ENCODE measurements around the gene FKBP10. TPM values are rescaled to one million over a fixed set of nuclear protein-coding genes. Genes with fewer than 3 reads are reported as not detected.
"Not testable (repeated sequence)": the region's sequence is repeated elsewhere in the genome, so short reads cannot be mapped to it uniquely, and the experiment has no call there.

The FKBP10 gene
- total RNA-seq, 3 donors from 2014 or later: 0.68 to 1.2 (median 0.76) TPM

GRCh38 chr17:41811549-41812380 lies 1.0 kb upstream of the FKBP10 start, which contains the start of gene P3H4:
P3H4 (minus strand) TSS chr17:41811949; CDS start chr17:41811915, 34 bp downstream.
- Mint-ChIP-seq H3K4me1 (ENCODE audit: low read depth) (peaks cover 23% of the 10 kb centered on the region), H3K36me3 (ENCODE audit: insufficient read depth) (no peaks in the 10 kb centered on the region), H3K4me3 (peak within 1 kb of the TSS; percentile 81), H3K27me3 (ENCODE audit: low read depth) (peaks cover 2% of the 10 kb centered on the region), H3K9me3 (no peaks in the 10 kb centered on the region)
- DNase-seq (peak; percentile 64), ATAC-seq (peak; percentile 90 to 92)

- no peaks in the 10 kb centered on the region for H3K9me3 Mint-ChIP-seq
- no peak for DNase-seq
- peak overlapping the region; percentile 0 for H3K4me3 Mint-ChIP-seq
- H3K27me3 Mint-ChIP-seq (ENCODE audit: low read depth): peaks cover 2% of the 10 kb centered on the region
- peaks cover 23% of the 10 kb centered on the region for H3K4me1 Mint-ChIP-seq (ENCODE audit: low read depth)
- ATAC-seq: no peak
- H3K36me3 Mint-ChIP-seq (ENCODE audit: insufficient read depth): no peaks in the 10 kb centered on the region
Measured at GRCh38 chr17:41813152-41813680, 412 bp downstream of the FKBP10 start.

- DNase-seq (no peak), ATAC-seq (no peak)
- Mint-ChIP-seq H3K4me3 (no peak overlapping the region), H3K27me3 (ENCODE audit: low read depth) (peaks cover 2% of the 10 kb centered on the region), H3K4me1 (ENCODE audit: low read depth) (peaks cover 23% of the 10 kb centered on the region), H3K9me3 (no peaks in the 10 kb centered on the region), H3K36me3 (ENCODE audit: insufficient read depth) (no peaks in the 10 kb centered on the region)
Measured at GRCh38 chr17:41813699-41814124, 908 bp downstream of the FKBP10 start.

- Mint-ChIP-seq H3K4me1 (ENCODE audit: low read depth) (peaks cover 23% of the 10 kb centered on the region), H3K4me3 (no peak overlapping the region), H3K36me3 (ENCODE audit: insufficient read depth) (no peaks in the 10 kb centered on the region), H3K27me3 (ENCODE audit: low read depth) (peaks cover 2% of the 10 kb centered on the region), H3K9me3 (no peaks in the 10 kb centered on the region)
- DNase-seq (no peak), ATAC-seq (no peak)
Measured at GRCh38 chr17:41814195-41814594, 1.4 kb downstream of the FKBP10 start.

- Mint-ChIP-seq H3K27me3 (ENCODE audit: low read depth) (peaks cover 2% of the 10 kb centered on the region), H3K9me3 (no peaks in the 10 kb centered on the region), H3K4me3 (no peak overlapping the region), H3K4me1 (ENCODE audit: low read depth) (peaks cover 8% of the 10 kb centered on the region), H3K36me3 (ENCODE audit: insufficient read depth) (no peaks in the 10 kb centered on the region)
- DNase-seq: no peak
- ATAC-seq: no peak
Measured at GRCh38 chr17:41816637-41817320, 4.0 kb downstream of the FKBP10 start.

GRCh38 chr17:41818024-41818423 lies 5.2 kb downstream of the FKBP10 start:
- ATAC-seq (no peak), DNase-seq (no peak)
- Mint-ChIP-seq H3K9me3 (no peaks in the 10 kb centered on the region), H3K36me3 (ENCODE audit: insufficient read depth) (no peaks in the 10 kb centered on the region), H3K27me3 (ENCODE audit: low read depth) (peaks cover 2% of the 10 kb centered on the region), H3K4me3 (no peak overlapping the region), H3K4me1 (ENCODE audit: low read depth) (peaks cover 2% of the 10 kb centered on the region)

GRCh38 chr17:41821776-41822175 lies 9.0 kb downstream of the FKBP10 start:
- Mint-ChIP-seq H3K4me3 (no peak overlapping the region), H3K4me1 (ENCODE audit: low read depth) (no peaks in the 10 kb centered on the region), H3K9me3 (no peaks in the 10 kb centered on the region), H3K27me3 (ENCODE audit: low read depth) (no peaks in the 10 kb centered on the region), H3K36me3 (ENCODE audit: insufficient read depth) (no peaks in the 10 kb centered on the region)
- ATAC-seq: no peak
- no peak for DNase-seq

GRCh38 chr17:41822216-41823140 lies 9.7 kb downstream of the FKBP10 start:
- ATAC-seq (no peak), DNase-seq (no peak)
- no peaks in the 10 kb centered on the region for H3K9me3 Mint-ChIP-seq
- no peak overlapping the region for H3K4me3 Mint-ChIP-seq
- H3K36me3 Mint-ChIP-seq (ENCODE audit: insufficient read depth): no peaks in the 10 kb centered on the region
- H3K4me1 Mint-ChIP-seq (ENCODE audit: low read depth): no peaks in the 10 kb centered on the region
- no peaks in the 10 kb centered on the region for H3K27me3 Mint-ChIP-seq (ENCODE audit: low read depth)

- ATAC-seq: no peak
- H3K4me3 Mint-ChIP-seq: no peak overlapping the region
- DNase-seq: no peak
- H3K27me3 Mint-ChIP-seq (ENCODE audit: low read depth): no peaks in the 10 kb centered on the region
- no peaks in the 10 kb centered on the region for H3K4me1 Mint-ChIP-seq (ENCODE audit: low read depth)
- no peaks in the 10 kb centered on the region for H3K36me3 Mint-ChIP-seq (ENCODE audit: insufficient read depth)
- no peaks in the 10 kb centered on the region for H3K9me3 Mint-ChIP-seq
Measured at GRCh38 chr17:41823141-41823524, 10.3 kb downstream of the FKBP10 start.

GRCh38 chr17:41823580-41823979 lies 10.8 kb downstream of the FKBP10 start:
- no peak overlapping the region for H3K4me3 Mint-ChIP-seq
- no peak for DNase-seq
- no peaks in the 10 kb centered on the region for H3K36me3 Mint-ChIP-seq (ENCODE audit: insufficient read depth)
- no peaks in the 10 kb centered on the region for H3K27me3 Mint-ChIP-seq (ENCODE audit: low read depth)
- ATAC-seq: no peak
- no peaks in the 10 kb centered on the region for H3K9me3 Mint-ChIP-seq
- no peaks in the 10 kb centered on the region for H3K4me1 Mint-ChIP-seq (ENCODE audit: low read depth)

GRCh38 chr17:41824086-41824485 lies 11.3 kb downstream of the FKBP10 start:
- H3K4me1 Mint-ChIP-seq (ENCODE audit: low read depth): no peaks in the 10 kb centered on the region
- no peak for DNase-seq
- no peak overlapping the region for H3K4me3 Mint-ChIP-seq
- ATAC-seq: no peak
- no peaks in the 10 kb centered on the region for H3K27me3 Mint-ChIP-seq (ENCODE audit: low read depth)
- H3K9me3 Mint-ChIP-seq: no peaks in the 10 kb centered on the region
- peaks cover 2% of the 10 kb centered on the region for H3K36me3 Mint-ChIP-seq (ENCODE audit: insufficient read depth)

GRCh38 chr17:41825175-41825845 lies 12.5 kb downstream of the FKBP10 start:
- no peak for ATAC-seq

GRCh38 chr17:41829961-41830360 lies 17.2 kb downstream of the FKBP10 start:
- not testable (repeated sequence) for H3K4me3 Mint-ChIP-seq; H3K9me3 Mint-ChIP-seq; ATAC-seq; DNase-seq; H3K27me3 Mint-ChIP-seq (ENCODE audit: low read depth); H3K4me1 Mint-ChIP-seq (ENCODE audit: low read depth)
- peaks cover 14% of the 10 kb centered on the region for H3K36me3 Mint-ChIP-seq (ENCODE audit: insufficient read depth)

More at GRCh38 chr17:41825175-41825845, 12.5 kb downstream of the FKBP10 start:
- Mint-ChIP-seq H3K4me3 (no peak overlapping the region), H3K36me3 (ENCODE audit: insufficient read depth) (peaks cover 7% of the 10 kb centered on the region), H3K9me3 (no peaks in the 10 kb centered on the region), H3K27me3 (ENCODE audit: low read depth) (no peaks in the 10 kb centered on the region), H3K4me1 (ENCODE audit: low read depth) (no peaks in the 10 kb centered on the region)
- no peak for DNase-seq

Data from activated T-cell treated with anti-CD3 and anti-CD28 coated beads, Interleukin-2, amount 50 U/mL, for 4 hours (primary cell).